Activated CD4-positive, alpha-beta T cell treated with anti-CD3 and anti-CD28 coated beads, Interleukin-2, Interleukin-6, amounts not matched to agents 100 ng/mL and 50 ng/mL, durations not matched to agents 16 hours and 8 hours (primary cell): Measurements from ENCODE around the gene HNRNPL.
"Not testable (repeated sequence)": the region's sequence is repeated elsewhere in the genome, so short reads cannot be mapped to it uniquely, and the experiment has no call there.

ENCODE experiments used
- DNase-seq: peaks from one replicate; pipeline ENCODE4 v3.0.0-alpha.2; 2020

The HNRNPL gene

GRCh38 chr19:38821230-38821825 lies 28.5 kb downstream of the HNRNPL start:
- not testable (repeated sequence) for DNase-seq

GRCh38 chr19:38819231-38819920 lies 30.4 kb downstream of the HNRNPL start:
- DNase-seq, result no peak

- DNase-seq, result no peak
These were observed 32.7 kb downstream of the HNRNPL start for GRCh38 chr19:38817081-38817480.

- no peak for DNase-seq
These were observed 33.5 kb downstream of the HNRNPL start for GRCh38 chr19:38816131-38816750.

- no peak for DNase-seq
These were observed 34.5 kb downstream of the HNRNPL start for GRCh38 chr19:38815059-38816001.

- not testable (repeated sequence) for DNase-seq
These were observed 35.9 kb downstream of the HNRNPL start for GRCh38 chr19:38813932-38814331.

- no peak for DNase-seq
These were observed 36.5 kb downstream of the HNRNPL start for GRCh38 chr19:38813323-38813722.

GRCh38 chr19:38812841-38813320 lies 36.9 kb downstream of the HNRNPL start, which contains the start of gene LGALS4:
LGALS4 (minus strand) TSS chr19:38812945; CDS start chr19:38812886, 59 bp downstream.
- no peak for DNase-seq

GRCh38 chr19:38812009-38812840 lies 37.6 kb downstream of the HNRNPL start:
- DNase-seq, result no peak

- DNase-seq, result no peak
These were observed 40.1 kb downstream of the HNRNPL start for GRCh38 chr19:38809592-38810252.

- DNase-seq, result no peak
These were observed 41.0 kb downstream of the HNRNPL start for GRCh38 chr19:38808741-38809140.

GRCh38 chr19:38807374-38808098 lies 42.2 kb downstream of the HNRNPL start:
- not testable (repeated sequence) for DNase-seq

GRCh38 chr19:38806371-38806770 lies 43.4 kb downstream of the HNRNPL start:
- no peak for DNase-seq

- no peak for DNase-seq
These were observed 44.6 kb downstream of the HNRNPL start for GRCh38 chr19:38805180-38805579.

GRCh38 chr19:38803543-38803942 lies 46.2 kb downstream of the HNRNPL start:
- no peak for DNase-seq

GRCh38 chr19:38801359-38802095 lies 48.3 kb downstream of the HNRNPL start:
- no peak for DNase-seq

GRCh38 chr19:38800577-38801347 lies 49.0 kb downstream of the HNRNPL start:
- DNase-seq, result no peak

GRCh38 chr19:38799104-38799503 lies 50.7 kb downstream of the HNRNPL start:
- DNase-seq, result no peak

GRCh38 chr19:38797781-38798180 lies 52.0 kb downstream of the HNRNPL start:
- DNase-seq, result not testable (repeated sequence)
